ENCODE data around the gene CANT1.

The CANT1 gene

DNA sequence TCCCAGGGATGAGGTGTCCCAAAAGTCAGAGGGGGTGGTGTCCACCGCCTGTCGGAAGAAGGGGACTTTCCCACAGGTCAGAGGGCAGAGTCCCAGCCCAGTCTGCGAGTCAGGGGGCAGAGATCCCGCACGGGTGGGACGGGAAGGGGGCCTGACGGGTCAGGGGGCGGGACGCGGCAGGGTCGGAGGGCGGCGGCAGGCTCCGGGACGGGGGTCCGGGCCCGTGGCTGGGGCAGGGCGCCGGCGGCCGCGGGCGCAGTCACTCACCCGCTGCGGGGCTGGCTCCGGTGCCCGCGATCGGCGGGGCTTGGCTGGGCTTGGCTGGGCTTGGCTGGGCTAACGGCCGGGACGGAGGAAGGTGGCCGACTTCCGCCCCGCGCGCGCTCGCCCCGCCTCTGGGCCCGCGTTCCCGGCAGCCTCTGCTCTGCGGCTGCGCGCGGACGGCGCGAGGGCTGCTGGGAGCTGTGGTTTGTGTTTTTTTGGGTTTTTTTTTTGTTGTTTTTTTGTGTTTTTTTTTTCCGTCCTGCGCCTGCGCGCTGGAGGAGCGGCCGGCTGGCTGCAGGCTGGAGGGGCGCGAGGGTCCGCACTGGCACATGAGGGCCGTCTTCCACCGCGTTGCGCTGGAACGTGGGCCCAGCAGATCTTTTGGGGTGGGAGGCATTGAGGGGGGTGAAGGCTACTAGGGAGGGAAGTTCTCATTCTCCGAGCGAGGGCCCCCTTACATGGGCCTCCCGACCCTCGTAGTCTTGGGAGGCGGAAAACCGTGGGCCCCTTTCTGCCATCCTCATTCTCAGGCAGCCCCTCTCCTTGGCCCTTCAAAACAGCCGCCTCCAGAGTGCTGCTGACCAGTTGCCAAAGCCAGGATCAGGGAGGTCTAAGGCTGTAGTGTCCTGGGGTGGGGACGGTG, at the start of gene CANT1:
Gene CANT1 (minus strand): TSS at position 368 of the 907 bp plus-strand sequence. CDS start 12,142 bp downstream, outside the sequence.
- peak; percentile 85 for DNase-seq

DNA sequence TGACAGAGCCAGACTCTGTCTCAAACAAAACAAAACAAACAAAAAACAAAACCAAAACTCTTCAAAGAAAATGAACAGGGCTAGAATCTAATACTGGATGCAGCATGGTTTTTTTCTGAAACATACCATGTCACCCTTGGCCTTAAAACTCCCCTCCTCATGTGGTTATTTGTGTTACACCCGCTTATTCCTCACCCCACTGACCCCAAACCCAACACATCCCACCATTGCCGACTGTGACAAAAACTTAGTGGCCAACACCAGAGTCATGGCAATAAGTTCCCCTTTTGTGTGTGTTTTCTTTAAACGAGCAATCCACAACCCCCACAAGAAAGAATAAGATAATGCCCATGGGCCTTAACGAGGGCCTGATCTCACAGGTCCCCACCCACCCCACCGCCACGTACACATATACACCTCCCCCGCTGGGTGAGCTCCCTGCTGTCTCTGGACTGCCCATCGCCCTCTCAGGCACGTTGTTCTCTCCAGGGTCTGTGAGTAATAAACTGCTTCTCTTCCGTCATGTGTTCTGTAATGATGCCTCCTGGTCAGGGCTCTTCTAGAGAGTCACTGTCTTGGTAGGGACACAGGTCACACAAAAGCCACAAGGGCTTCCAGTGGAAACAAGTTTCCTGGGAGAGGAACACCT, 48.3 kb upstream of the CANT1 start:
- no peak for DNase-seq

DNA sequence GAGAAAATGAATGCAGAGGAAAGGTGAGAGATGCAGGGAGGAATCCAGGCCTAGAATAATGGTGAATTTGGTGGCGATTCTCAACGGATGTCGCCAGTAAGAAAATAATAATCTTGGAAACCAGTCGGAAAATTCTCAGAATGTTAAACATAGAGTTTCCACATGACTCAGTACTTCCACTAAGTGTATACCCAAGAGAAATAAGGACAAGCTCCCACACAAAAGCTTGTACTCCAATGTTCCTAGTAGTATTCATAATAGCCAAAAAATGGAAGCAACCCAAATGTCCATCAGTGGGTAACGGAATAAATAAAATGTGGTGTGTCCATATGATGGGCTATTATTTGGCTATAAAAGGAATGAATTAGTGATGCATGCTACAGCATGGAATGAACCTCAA, 45.6 kb upstream of the CANT1 start:
- DNase-seq, result no peak

DNA sequence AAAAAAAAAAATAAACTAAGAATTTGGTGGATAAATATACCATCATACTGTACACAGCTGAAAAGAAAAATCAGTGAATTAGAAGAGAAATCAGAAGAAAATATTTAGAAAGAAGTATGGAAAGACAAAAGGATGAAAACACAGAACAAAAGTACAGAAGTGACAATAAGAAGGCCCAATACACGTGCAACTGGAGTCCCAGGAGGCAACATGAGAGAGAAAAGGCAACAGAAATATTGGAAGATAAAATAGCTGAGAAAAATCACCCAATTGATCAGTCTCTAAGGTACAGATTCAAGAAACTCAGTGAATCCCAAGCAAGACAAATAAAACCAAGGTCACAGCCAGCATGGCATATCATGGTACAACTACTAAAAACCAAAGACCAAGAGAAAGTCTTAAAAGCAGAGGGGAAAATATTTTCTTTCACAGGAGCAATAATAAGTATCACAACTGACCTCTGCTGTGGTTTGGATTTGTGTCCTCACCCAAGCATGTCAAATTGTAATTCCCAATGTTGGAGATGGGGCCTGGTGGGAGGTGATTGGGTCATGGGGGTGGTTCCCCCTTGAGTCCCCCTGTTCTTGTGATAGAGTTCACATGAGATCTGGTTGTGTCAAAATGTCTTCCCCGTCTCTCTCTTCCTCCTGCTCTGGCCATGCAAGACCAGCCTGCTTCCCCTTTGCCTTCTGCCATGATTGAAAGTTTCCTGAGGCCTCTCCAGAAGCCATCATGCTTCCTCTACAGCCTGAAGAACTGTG, 44.8 kb upstream of the CANT1 start:
- DNase-seq, result no peak

DNA sequence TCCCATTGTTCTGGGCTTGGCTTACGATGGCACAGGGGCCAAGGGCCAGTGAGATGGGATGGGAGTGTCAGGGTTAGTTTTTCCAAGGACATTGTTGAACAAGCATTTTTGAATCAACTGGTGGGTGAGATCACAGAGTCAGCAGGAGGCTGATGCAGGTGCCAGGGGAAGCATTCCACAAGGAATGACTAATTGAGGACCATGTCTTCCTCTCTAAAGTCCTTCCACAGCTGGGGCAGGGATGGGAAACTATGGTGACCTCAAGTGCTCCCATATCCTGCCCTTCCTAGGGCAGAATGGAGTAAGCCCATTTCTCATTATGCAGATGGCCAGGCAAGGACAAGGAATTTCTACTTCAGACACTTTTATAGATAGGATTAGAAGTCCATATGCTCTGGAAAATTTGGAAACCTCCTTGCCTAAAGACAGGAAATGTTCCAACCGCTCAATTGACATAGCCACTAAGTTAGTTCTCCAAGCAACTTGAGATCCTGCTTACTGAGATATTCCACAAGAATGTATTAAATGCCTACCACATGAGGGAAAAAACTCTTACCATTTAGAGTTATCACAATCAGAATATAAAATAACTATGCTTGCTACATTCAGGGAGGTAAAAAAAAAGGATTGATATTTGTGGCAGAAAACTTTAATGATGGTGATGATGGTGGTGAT, 43.8 kb upstream of the CANT1 start:
- peak; percentile 21 for DNase-seq

DNA sequence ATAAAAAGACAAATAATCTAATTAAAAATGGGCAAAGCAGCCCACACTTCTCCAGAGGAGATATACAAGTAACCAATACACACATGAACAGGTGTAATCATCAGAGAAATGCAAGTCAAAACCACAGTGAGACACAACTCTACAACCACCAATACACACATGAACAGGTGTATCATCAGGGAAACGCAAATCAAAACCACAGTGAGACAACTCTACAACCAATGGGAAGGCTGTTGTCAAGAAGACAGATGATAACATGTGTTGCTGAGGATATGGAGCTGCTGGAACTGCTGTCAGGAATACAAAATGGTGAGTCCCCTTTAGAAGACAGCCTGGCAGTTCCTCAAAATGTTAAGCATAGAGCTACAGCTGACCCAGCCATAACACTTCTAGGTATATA, 42.6 kb upstream of the CANT1 start:
- no peak for DNase-seq

DNA sequence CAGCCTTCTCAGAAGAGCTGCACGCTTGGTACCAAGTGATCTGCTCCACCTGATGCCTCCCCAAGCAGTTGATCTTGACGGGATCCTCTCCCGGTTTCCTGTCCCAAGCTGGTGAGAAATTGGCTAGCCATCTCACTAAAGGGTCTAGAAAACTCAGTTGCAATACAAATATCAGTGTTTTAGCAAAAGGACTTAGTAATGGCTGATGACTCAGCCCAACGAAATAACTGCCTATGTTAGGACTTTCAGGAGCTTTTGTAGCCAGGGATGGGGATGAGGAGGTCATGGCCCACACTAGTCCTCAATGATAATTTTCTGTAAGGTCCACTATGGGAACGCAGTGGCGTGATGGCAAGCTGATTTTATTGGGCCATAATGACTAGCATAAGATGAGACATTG, 41.7 kb upstream of the CANT1 start:
- no peak for DNase-seq

DNA sequence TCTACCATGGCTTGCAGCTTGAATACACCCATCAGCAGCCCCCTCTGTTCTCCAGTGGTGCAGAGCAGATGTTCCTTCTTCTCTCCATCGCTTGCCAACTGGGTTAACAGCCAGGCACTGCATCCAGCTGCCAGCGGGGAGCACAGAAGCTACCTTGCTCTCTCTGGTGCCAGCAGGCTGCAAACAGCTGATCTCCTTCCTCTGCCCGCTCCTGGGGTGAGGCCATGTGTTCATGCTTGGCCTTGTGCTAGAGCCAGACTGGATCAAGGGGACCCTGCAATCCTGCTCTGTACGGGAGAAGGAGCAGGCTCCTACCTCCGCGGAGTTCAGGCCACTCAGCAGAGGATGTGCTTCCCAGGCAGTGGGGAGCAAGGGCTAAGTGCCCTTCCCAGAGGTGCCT, 41.0 kb upstream of the CANT1 start:
- no peak for DNase-seq

DNA sequence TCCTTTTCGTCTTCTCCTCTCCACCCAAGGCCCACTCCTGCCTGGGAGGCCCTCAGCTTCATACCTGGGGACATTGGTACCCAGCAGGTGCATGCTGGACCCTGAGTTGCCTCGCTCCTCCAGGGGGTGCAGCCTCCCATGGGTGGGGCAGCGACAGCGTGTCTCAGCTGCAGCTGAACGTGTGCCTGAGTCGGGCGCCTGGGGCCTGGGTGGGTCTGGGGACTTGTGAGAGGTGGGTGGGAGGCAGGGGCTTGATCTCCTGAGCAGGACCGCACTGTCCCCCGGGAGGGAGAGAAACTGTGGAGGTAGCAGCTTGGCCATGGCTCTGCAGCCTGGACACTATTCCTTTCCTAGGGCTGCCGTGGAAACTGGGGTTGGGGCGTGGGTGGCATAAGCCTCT, 40.3 kb upstream of the CANT1 start:
- DNase-seq, result no peak

DNA sequence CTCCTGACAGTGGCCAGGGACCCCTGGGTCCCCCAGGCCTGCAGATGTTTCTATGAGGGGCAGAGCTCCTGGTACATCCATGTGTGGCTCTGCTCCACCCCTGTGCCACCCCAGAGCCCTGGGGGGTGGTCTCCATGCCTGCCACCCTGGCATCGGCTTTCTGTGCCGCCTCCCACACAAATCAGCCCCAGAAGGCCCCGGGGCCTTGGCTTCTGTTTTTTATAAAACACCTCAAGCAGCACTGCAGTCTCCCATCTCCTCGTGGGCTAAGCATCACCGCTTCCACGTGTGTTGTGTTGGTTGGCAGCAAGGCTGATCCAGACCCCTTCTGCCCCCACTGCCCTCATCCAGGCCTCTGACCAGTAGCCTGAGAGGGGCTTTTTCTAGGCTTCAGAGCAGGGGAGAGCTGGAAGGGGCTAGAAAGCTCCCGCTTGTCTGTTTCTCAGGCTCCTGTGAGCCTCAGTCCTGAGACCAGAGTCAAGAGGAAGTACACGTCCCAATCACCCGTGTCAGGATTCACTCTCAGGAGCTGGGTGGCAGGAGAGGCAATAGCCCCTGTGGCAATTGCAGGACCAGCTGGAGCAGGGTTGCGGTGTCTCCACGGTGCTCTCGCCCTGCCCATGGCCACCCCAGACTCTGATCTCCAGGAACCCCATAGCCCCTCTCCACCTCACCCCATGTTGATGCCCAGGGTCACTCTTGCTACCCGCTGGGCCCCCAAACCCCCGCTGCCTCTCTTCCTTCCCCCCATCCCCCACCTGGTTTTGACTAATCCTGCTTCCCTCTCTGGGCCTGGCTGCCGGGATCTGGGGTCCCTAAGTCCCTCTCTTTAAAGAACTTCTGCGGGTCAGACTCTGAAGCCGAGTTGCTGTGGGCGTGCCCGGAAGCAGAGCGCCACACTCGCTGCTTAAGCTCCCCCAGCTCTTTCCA, 39.5 kb upstream of the CANT1 start:
- DNase-seq, result no peak

DNA sequence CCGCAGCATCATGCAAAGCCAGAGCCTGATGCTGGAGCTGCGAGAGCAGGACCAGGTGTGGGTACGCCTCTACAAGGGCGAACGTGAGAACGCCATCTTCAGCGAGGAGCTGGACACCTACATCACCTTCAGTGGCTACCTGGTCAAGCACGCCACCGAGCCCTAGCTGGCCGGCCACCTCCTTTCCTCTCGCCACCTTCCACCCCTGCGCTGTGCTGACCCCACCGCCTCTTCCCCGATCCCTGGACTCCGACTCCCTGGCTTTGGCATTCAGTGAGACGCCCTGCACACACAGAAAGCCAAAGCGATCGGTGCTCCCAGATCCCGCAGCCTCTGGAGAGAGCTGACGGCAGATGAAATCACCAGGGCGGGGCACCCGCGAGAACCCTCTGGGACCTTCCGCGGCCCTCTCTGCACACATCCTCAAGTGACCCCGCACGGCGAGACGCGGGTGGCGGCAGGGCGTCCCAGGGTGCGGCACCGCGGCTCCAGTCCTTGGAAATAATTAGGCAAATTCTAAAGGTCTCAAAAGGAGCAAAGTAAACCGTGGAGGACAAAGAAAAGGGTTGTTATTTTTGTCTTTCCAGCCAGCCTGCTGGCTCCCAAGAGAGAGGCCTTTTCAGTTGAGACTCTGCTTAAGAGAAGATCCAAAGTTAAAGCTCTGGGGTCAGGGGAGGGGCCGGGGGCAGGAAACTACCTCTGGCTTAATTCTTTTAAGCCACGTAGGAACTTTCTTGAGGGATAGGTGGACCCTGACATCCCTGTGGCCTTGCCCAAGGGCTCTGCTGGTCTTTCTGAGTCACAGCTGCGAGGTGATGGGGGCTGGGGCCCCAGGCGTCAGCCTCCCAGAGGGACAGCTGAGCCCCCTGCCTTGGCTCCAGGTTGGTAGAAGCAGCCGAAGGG, 38.6 kb upstream of the CANT1 start:
- DNase-seq, result no peak

DNA sequence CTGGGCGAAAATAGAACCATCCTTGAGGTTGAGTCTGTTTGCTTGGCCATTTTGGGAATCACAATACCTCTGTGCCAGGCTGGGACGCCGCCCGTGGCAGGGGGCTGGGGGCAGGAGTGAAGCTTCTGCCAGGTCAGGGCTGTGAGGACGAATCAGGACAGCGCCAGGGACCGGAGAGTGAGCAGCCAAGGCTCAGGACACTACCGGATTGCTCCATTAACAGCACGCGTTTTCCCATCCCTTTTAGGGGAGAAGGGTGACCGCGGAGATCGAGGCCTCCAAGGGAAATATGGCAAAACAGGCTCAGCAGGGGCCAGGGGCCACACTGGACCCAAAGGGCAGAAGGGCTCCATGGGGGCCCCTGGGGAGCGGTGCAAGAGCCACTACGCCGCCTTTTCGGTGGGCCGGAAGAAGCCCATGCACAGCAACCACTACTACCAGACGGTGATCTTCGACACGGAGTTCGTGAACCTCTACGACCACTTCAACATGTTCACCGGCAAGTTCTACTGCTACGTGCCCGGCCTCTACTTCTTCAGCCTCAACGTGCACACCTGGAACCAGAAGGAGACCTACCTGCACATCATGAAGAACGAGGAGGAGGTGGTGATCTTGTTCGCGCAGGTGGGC, 37.8 kb upstream of the CANT1 start:
- DNase-seq, result no peak

DNA sequence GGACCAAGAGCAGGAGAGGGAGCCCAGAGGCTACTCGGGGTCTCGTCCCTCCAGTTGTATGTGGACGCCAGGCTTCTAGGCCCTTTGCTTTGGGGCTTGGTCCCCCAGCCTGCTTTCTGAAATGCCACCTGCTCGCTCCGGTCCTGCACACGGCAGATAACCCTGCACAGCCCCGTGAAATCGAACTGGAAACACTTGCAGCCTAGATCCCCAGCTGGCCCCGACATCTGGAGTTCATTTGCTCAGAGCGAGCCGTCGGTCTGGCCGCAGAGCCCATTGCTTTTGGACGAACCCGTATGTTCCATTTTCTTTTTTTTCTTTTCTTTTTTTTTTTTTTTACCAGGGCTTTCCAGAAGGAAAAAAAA, 37.3 kb upstream of the CANT1 start:
- DNase-seq, result no peak

DNA sequence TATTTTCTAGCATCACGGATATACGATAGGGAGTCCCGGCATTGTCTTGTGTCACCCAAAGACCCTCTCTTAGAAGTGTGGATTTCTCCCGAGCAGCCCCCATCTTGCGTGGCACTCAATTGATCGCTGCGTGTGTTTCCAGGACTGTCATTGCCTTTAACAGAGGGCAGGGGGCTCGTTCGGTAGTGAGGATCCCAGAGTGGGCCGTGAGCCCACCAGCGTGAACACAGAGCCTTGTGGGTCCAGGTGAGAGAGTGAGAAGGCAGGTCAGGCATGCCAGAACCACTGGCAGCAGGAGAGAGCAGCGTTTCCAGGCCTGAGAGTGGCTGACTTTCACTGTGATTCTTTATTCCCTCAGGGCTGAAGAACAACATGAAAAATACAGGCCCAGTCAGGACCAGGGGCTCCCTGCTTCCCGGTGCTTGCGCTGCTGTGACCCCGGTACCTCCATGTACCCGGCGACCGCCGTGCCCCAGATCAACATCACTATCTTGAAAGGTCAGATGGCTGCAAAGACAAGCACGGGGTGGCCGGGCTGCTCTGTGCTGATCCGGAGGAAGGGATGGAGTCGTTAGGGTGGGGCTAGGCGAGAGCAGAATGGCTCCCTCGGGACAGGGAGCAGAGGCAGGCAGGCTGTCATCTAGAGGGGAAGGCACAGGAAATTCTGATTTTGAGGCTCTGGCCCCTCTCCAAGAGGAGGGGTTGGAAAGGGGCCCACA, 36.8 kb upstream of the CANT1 start:
- DNase-seq, result no peak

DNA sequence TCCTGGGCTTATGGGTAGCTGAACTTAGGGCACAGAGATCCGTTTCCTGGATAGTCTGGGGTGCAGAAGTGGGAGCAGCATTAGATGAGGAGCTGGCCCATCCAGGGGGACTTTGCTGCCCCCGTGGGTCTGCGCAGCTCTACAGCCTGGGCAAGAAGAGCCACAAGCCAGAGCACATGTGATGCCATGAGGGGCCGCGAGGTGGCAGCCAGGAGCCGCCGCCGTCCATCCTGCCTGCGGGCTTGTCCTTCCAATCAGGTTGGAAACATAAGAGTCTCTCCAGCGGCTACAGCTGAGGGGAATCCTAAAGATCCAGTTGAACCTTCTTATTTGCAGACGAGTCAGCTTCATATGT, 36.3 kb upstream of the CANT1 start:
- peak; percentile 55 for DNase-seq

DNA sequence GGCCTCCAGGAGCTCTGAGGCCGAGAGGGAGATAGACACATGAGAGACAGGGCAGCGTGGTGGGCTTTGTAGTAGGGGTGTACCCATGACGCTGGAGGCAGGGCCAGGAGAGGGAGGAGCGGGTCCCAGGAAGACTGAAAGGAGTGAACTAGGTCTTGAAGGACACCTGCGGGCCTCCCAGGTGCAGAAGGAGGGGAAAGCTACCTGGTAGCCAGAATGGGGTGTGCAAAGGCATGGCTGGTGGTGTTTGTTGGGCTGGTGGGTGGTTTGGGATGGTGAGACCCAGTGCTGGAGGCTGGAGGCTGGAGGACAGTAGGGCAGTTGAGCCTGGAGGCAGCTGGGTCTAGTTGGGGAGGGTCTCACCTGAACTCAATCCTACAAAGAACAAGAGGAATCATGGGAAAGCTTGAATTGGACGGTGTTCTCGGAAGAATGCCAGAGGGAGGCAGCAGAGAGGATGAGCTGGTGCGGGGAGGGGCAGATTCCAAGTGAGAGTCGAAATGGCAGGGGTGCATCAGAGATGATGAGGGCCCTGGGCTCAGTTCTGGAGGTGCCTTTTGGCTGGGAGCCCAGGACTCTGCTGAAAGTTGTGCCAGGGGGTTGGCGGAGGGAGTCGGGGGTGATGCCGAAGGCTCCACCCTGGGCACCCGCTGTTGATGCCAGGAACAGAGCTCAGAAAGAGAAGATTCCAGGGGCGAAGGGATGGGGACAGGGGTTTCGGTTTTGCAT, 35.6 kb upstream of the CANT1 start:
- no peak for DNase-seq

DNA sequence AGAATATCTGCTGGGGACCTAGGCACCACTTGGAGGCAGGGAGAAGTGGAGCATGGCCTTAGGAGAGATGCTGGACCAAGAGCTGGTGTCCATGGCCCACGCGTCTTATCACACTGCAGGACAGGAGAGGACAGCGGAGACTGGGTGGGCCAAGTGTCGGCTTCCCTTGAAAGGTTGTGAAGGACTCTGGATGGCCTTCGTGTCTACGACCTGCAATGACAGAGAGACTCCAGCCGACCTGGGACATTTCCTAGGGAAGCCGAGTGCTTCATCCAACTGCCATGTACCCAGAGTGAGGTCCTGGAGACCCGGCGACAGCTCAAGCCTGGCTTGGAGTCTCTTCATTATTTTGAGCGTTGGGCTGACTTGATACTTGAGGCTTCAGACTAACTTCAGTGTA, 34.9 kb upstream of the CANT1 start:
- no peak for DNase-seq

DNA sequence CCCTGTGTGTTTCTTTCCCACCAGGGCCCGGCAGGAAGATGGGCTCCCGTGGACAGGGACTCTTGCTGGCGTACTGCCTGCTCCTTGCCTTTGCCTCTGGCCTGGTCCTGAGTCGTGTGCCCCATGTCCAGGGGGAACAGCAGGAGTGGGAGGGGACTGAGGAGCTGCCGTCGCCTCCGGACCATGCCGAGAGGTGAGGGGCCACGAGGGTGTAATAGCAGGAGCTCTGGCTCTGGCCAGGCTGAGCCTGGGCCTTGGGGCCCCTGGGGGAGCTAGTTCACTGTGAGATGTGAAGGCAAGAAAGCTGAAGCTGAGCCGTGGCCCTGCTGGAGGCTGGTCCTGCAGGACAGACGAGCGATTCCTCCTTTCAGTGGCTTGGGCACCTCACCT, 34.4 kb upstream of the CANT1 start:
- DNase-seq, result no peak

All from fibroblast of skin of right quadriceps (primary cell).